Endothelial cell (in vitro differentiated cells): ENCODE results near the gene RHBDL3. TPM values are rescaled to one million over a fixed set of nuclear protein-coding genes. Genes with fewer than 3 reads are reported as not detected.
"Not testable (repeated sequence)": the region's sequence is repeated elsewhere in the genome, so short reads cannot be mapped to it uniquely, and the experiment has no call there.

Experiments used
- DNase-seq: peaks from one replicate; pipeline ENCODE4 v3.0.0; 2021; ENCODE audit warnings: low spot score
- H3K27ac Mint-ChIP-seq: one replicate; pipeline ENCODE4 v1.8.0; 2021; ENCODE audit warnings: mixed read lengths, inconsistent platforms; ENCODE audit not compliant: unreplicated experiment
- H3K27me3 Mint-ChIP-seq: one replicate; pipeline ENCODE4 v1.8.0; 2021; ENCODE audit warnings: mild to moderate bottlenecking, moderate library complexity, mixed read lengths, inconsistent platforms; ENCODE audit not compliant: unreplicated experiment
- H3K36me3 Mint-ChIP-seq: one replicate; pipeline ENCODE4 v1.8.0; 2021; ENCODE audit warnings: mild to moderate bottlenecking, low read depth, mixed read lengths, inconsistent platforms; ENCODE audit not compliant: unreplicated experiment
- H3K4me1 Mint-ChIP-seq: one replicate; pipeline ENCODE4 v1.8.0; 2021; ENCODE audit warnings: mild to moderate bottlenecking, mixed read lengths, inconsistent platforms; ENCODE audit not compliant: unreplicated experiment
- H3K4me3 Mint-ChIP-seq: one replicate; pipeline ENCODE4 v1.8.0; 2021; ENCODE audit warnings: mild to moderate bottlenecking, mixed read lengths, inconsistent platforms; ENCODE audit not compliant: unreplicated experiment
- H3K9me3 Mint-ChIP-seq: one replicate; pipeline ENCODE4 v1.8.0; 2021; ENCODE audit warnings: mixed read lengths, inconsistent platforms; ENCODE audit not compliant: unreplicated experiment
- CTCF ChIP-seq: fragments of 200-600 bp; sonication (generic); IDR thresholded peaks from one replicate; pipeline ENCODE4 v1.5.0; 2021; ENCODE audit warnings: antibody characterized with exemption; ENCODE audit not compliant: unreplicated experiment
- total RNA-seq: library from RNA; stranded (reverse); fragmentation: NEBNext Ultra II Directional; extraction: Animal tissue kit (Norgen Biotek cat#: 25700); gene quantifications from one replicate; pipeline ENCODE4 v1.2.1, GENCODE V29; 2021; ENCODE audit not compliant: unreplicated experiment

Gene RHBDL3
- total RNA-seq, 1 donor from 2014 or later: 1.7 TPM

- peaks cover 14% of the 10 kb centered on the region for H3K27me3 Mint-ChIP-seq
- peaks cover 30% of the 10 kb centered on the region for H3K4me1 Mint-ChIP-seq
- H3K9me3 Mint-ChIP-seq: no peaks in the 10 kb centered on the region
- H3K4me3 Mint-ChIP-seq: peak within 1 kb of the TSS; percentile 100
- peak within 1 kb of the TSS; percentile 100 for H3K27ac Mint-ChIP-seq
- peaks cover 16% of the 10 kb centered on the region for H3K36me3 Mint-ChIP-seq
- TF ChIP-seq CTCF: no peak
- DNase-seq: peak; percentile 91
Observed at GRCh38 chr17:32349854-32350665, 84.4 kb downstream of the RHBDL3 start, which contains the start of gene ZNF207. ZNF207 (plus strand) TSS chr17:32350157; CDS start chr17:32350286, 129 bp downstream.

GRCh38 chr17:32350666-32351418 lies 85.2 kb downstream of the RHBDL3 start:
- Mint-ChIP-seq H3K36me3 (peaks cover 22% of the 10 kb centered on the region), H3K4me3 (peak overlapping the region; percentile 100), H3K4me1 (peaks cover 37% of the 10 kb centered on the region), H3K9me3 (no peaks in the 10 kb centered on the region), H3K27ac (peak overlapping the region; percentile 100), H3K27me3 (peaks cover 14% of the 10 kb centered on the region)
- DNase-seq: peak; percentile 13
- TF ChIP-seq CTCF: no peak

- not testable (repeated sequence) for H3K27ac Mint-ChIP-seq, DNase-seq, H3K9me3 Mint-ChIP-seq
- peak overlapping the region; percentile 100 for H3K4me3 Mint-ChIP-seq
- peaks cover 37% of the 10 kb centered on the region for H3K4me1 Mint-ChIP-seq
- peaks cover 14% of the 10 kb centered on the region for H3K27me3 Mint-ChIP-seq
- peaks cover 23% of the 10 kb centered on the region for H3K36me3 Mint-ChIP-seq
Observed at GRCh38 chr17:32352734-32353133, 87.1 kb downstream of the RHBDL3 start.

- Mint-ChIP-seq H3K4me3 (peak overlapping the region; percentile 39), H3K36me3 (peaks cover 13% of the 10 kb centered on the region), H3K4me1 (peaks cover 24% of the 10 kb centered on the region), H3K27me3 (peaks cover 3% of the 10 kb centered on the region), H3K9me3 (no peaks in the 10 kb centered on the region), H3K27ac (peak overlapping the region; percentile 14)
- no peak for TF ChIP-seq CTCF
- no peak for DNase-seq
Observed at GRCh38 chr17:32355649-32356377, 90.2 kb downstream of the RHBDL3 start.

- H3K4me3 Mint-ChIP-seq: no peak overlapping the region
- DNase-seq: no peak
- H3K27ac Mint-ChIP-seq: no peak overlapping the region
- no peaks in the 10 kb centered on the region for H3K9me3 Mint-ChIP-seq
- no peak for TF ChIP-seq CTCF
- peaks cover 23% of the 10 kb centered on the region for H3K4me1 Mint-ChIP-seq
- peaks cover 13% of the 10 kb centered on the region for H3K36me3 Mint-ChIP-seq
- peaks cover 3% of the 10 kb centered on the region for H3K27me3 Mint-ChIP-seq
Observed at GRCh38 chr17:32356378-32356743, 90.7 kb downstream of the RHBDL3 start.
